HG03108 (cell line): Measurements from ENCODE around the gene HOXA7.

ENCODE experiments used
- ATAC-seq: cut with Tn5 transposase; IDR thresholded peaks from one replicate; pipeline ENCODE4 v1.9.1; 2021; ENCODE audit warnings: moderate library complexity; ENCODE audit not compliant: unreplicated experiment

Gene HOXA7

GRCh38 chr7:27171637-27172314 is 15.3 kb upstream of the HOXA7 start:
- ATAC-seq: no peak

GRCh38 chr7:27171325-27171636 is 14.8 kb upstream of the HOXA7 start:
- ATAC-seq: no peak

- no peak for ATAC-seq
These were observed 14.2 kb upstream of the HOXA7 start for GRCh38 chr7:27170426-27171324.

- ATAC-seq: no peak
These were observed 13.4 kb upstream of the HOXA7 start for GRCh38 chr7:27169658-27170425.

- no peak for ATAC-seq
These were observed 11.9 kb upstream of the HOXA7 start for GRCh38 chr7:27168265-27168947.

GRCh38 chr7:27167916-27168264 is 11.4 kb upstream of the HOXA7 start:
- no peak for ATAC-seq

GRCh38 chr7:27166531-27167505 is 10.3 kb upstream of the HOXA7 start:
- no peak for ATAC-seq

GRCh38 chr7:27165996-27166530 is 9.6 kb upstream of the HOXA7 start:
- no peak for ATAC-seq

- ATAC-seq: no peak
These were observed 8.9 kb upstream of the HOXA7 start, which contains the start of gene HOXA9 for GRCh38 chr7:27165089-27165995. TSS of gene HOXA9 (minus strand) at chr7:27165537. CDS start at chr7:27165457, 80 bp downstream.

GRCh38 chr7:27164367-27165088 is 8.1 kb upstream of the HOXA7 start:
- ATAC-seq: no peak

- no peak for ATAC-seq
These were observed 7.5 kb upstream of the HOXA7 start for GRCh38 chr7:27164045-27164366.

- ATAC-seq: no peak
These were observed 7.0 kb upstream of the HOXA7 start for GRCh38 chr7:27163288-27164044.

GRCh38 chr7:27162561-27163287 is 6.2 kb upstream of the HOXA7 start:
- ATAC-seq: no peak

GRCh38 chr7:27161721-27162560 is 5.5 kb upstream of the HOXA7 start:
- ATAC-seq: no peak

- no peak for ATAC-seq
These were observed 4.8 kb upstream of the HOXA7 start for GRCh38 chr7:27161214-27161720.
